HEK293T (cell line): Measurements from ENCODE around the gene SORBS1.

Experiments
- CTCF ChIA-PET: fragments of 350-600 bp; formaldehyde crosslinking; extraction: SDS; loops from one replicate; lab custom pipeline; 2021; ENCODE audit warnings: antibody characterized with exemption, inconsistent platforms; lab: Yijun Ruan, JAX
- POLR2A ChIA-PET: fragments of 350-600 bp; formaldehyde crosslinking; extraction: SDS; loops from one replicate; lab custom pipeline; 2020; ENCODE audit warnings: antibody characterized with exemption, inconsistent platforms; lab: Yijun Ruan, JAX
- DNase-seq: peaks from one replicate; pipeline ENCODE4 v3.0.0; 2012; ENCODE audit warnings: mixed read lengths; ENCODE audit errors: extremely low spot score
- ARNT ChIP-seq: fragments of 450-650 bp; IDR thresholded peaks from 2 replicates; pipeline ENCODE4 v1.6.1; 2017; ENCODE audit warnings: mild to moderate bottlenecking
- BHLHE40 ChIP-seq: fragments of 450-650 bp; IDR thresholded peaks from 2 replicates; pipeline ENCODE4 v1.6.1; 2016; ENCODE audit warnings: mild to moderate bottlenecking, moderate library complexity, borderline replicate concordance
- CTBP1 ChIP-seq: fragments of 450-650 bp; IDR thresholded peaks from 2 replicates; pipeline ENCODE4 v1.6.1; 2016; ENCODE audit warnings: borderline replicate concordance
- ELF4 ChIP-seq: fragments of 450-650 bp; IDR thresholded peaks from 2 replicates; pipeline ENCODE4 v1.6.1; 2017; ENCODE audit warnings: antibody characterized with exemption
- FOXA1 ChIP-seq: fragments of 450-650 bp; IDR thresholded peaks from 2 replicates; pipeline ENCODE4 v1.6.1; 2016; ENCODE audit warnings: mild to moderate bottlenecking
- FOXK2 ChIP-seq: fragments of 450-650 bp; IDR thresholded peaks from 2 replicates; pipeline ENCODE4 v1.6.1; 2016; ENCODE audit warnings: mild to moderate bottlenecking
- FOXM1 ChIP-seq: fragments of 450-650 bp; IDR thresholded peaks from 2 replicates; pipeline ENCODE4 v1.6.1; 2017; ENCODE audit warnings: mild to moderate bottlenecking, borderline replicate concordance
- HDGF ChIP-seq: fragments of 450-650 bp; IDR thresholded peaks from 2 replicates; pipeline ENCODE4 v1.6.1; 2017; ENCODE audit warnings: antibody characterized with exemption, borderline replicate concordance
- L3MBTL2 ChIP-seq: fragments of 450-650 bp; conservative IDR thresholded peaks from 2 replicates; pipeline ENCODE4 v1.6.1; 2016; ENCODE audit warnings: mild to moderate bottlenecking
- LEF1 ChIP-seq: fragments of 450-650 bp; IDR thresholded peaks from 2 replicates; pipeline ENCODE4 v1.6.1; 2017; ENCODE audit warnings: mild to moderate bottlenecking, borderline replicate concordance
- NFRKB ChIP-seq: fragments of 450-650 bp; IDR thresholded peaks from 2 replicates; pipeline ENCODE4 v1.6.1; 2016; ENCODE audit warnings: mild to moderate bottlenecking, moderate library complexity
- PKNOX1 ChIP-seq: fragments of 450-650 bp; IDR thresholded peaks from 2 replicates; pipeline ENCODE4 v1.6.1; 2016
- SP1 ChIP-seq: fragments of 450-650 bp; IDR thresholded peaks from 2 replicates; pipeline ENCODE4 v1.6.1; 2017
- SUZ12 ChIP-seq: fragments of 450-650 bp; IDR thresholded peaks from 2 replicates; pipeline ENCODE4 v1.6.1; 2016; ENCODE audit warnings: mild to moderate bottlenecking
- TARDBP ChIP-seq: fragments of 450-650 bp; IDR thresholded peaks from 2 replicates; pipeline ENCODE4 v1.6.1; 2016
- ZNF384 ChIP-seq: fragments of 450-650 bp; IDR thresholded peaks from 2 replicates; pipeline ENCODE4 v1.6.1; 2016

Gene SORBS1

GRCh38 chr10:95289921-95290421, 271.2 kb downstream of the SORBS1 start:
- no peak for TF ChIP-seq NFRKB
- no peak for TF ChIP-seq ZNF384
- TF ChIP-seq ELF4: no peak
- no peak for TF ChIP-seq ARNT
- no peak for DNase-seq
- POLR2A ChIA-PET: no interaction called here
- CTCF ChIA-PET: no interaction called here

- peak; percentile 96 for TF ChIP-seq PKNOX1
- TF ChIP-seq CTBP1: peak; percentile 92
- no peak for TF ChIP-seq ARNT
- TF ChIP-seq FOXK2: peak; percentile 51; the same call in 1 of the 2 replicates
- TF ChIP-seq ZNF384: no peak
- DNase-seq: peak; percentile 42
- ChIA-PET CTCF (interaction anchor here (0.6 to 1.0 kb wide), 2 partner anchors 10 to 85 kb away, joined by 3 read pairs; no protein-coding TSS in a partner anchor), POLR2A (no interaction called here)
Measured at GRCh38 chr10:95289003-95289920, 271.9 kb downstream of the SORBS1 start.

GRCh38 chr10:95288303-95288702, 272.9 kb downstream of the SORBS1 start:
- DNase-seq: no peak
- TF ChIP-seq SUZ12 (no peak), TARDBP (no peak), L3MBTL2 (no peak), FOXK2 (no peak), FOXA1 (no peak), CTBP1 (no peak), PKNOX1 (no peak), LEF1 (no peak), ARNT (no peak), FOXM1 (no peak), SP1 (no peak), ZNF384 (no peak), HDGF (no peak), ELF4 (no peak), BHLHE40 (no peak), NFRKB (no peak)
- ChIA-PET CTCF (interaction anchor here (0.6 to 1.0 kb wide), 4 partner anchors 11 to 385 kb away, joined by 3 read pairs; no protein-coding TSS in a partner anchor), POLR2A (no interaction called here)

GRCh38 chr10:95287281-95287680, 273.9 kb downstream of the SORBS1 start:
- DNase-seq: no peak
- ChIA-PET CTCF (interaction anchor here (1.0 kb wide), 1 partner anchor 44 kb away, joined by 3 read pairs; no protein-coding TSS in a partner anchor), POLR2A (no interaction called here)
- TF ChIP-seq SP1 (no peak), FOXK2 (no peak), NFRKB (no peak), HDGF (no peak), L3MBTL2 (no peak)

DNA sequence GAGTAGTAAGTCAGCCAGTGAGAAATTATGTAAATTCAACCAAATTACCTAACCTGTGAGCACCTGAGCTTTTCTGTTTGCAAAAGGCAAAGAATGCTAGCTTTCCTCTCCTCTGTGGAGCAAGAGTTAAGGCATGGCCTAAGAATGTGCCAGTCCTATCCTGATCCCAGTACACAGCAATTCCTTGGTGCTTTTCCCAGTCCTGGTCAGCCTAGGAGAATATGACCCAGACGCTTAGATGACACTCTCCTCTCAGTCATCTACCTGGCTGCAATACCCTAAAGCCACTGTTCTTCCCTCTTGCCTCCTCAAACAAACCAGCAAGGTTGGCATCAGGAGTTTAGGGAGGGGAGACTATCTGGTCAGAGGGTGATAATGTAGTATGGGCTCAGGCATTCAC, 274.5 kb downstream of the SORBS1 start:
- ChIA-PET CTCF (no interaction called here), POLR2A (interaction anchor here (1.0 kb wide), 1 partner anchor 9 kb away, joined by 3 read pairs; no protein-coding TSS in a partner anchor)
- no peak for TF ChIP-seq PKNOX1
- TF ChIP-seq FOXM1: no peak
- TF ChIP-seq SP1: no peak
- no peak for TF ChIP-seq TARDBP
- TF ChIP-seq NFRKB: no peak
- no peak for TF ChIP-seq L3MBTL2
- no peak for TF ChIP-seq ARNT
- TF ChIP-seq BHLHE40: no peak
- no peak for TF ChIP-seq HDGF
- TF ChIP-seq SUZ12: no peak
- no peak for TF ChIP-seq FOXK2
- no peak for DNase-seq

GRCh38 chr10:95285556-95285955, 275.6 kb downstream of the SORBS1 start:
- POLR2A ChIA-PET: no interaction called here
- DNase-seq: no peak
- CTCF ChIA-PET: no interaction called here
- no peak for TF ChIP-seq BHLHE40
- no peak for TF ChIP-seq ELF4
- TF ChIP-seq ZNF384: no peak
- TF ChIP-seq LEF1: no peak
- no peak for TF ChIP-seq SUZ12
- TF ChIP-seq TARDBP: no peak
- no peak for TF ChIP-seq FOXK2
- no peak for TF ChIP-seq PKNOX1
- no peak for TF ChIP-seq FOXA1
- TF ChIP-seq HDGF: no peak
- TF ChIP-seq L3MBTL2: no peak
- TF ChIP-seq NFRKB: no peak
- no peak for TF ChIP-seq SP1
- TF ChIP-seq CTBP1: no peak
- no peak for TF ChIP-seq FOXM1
- no peak for TF ChIP-seq ARNT
